Measurements from ENCODE around the gene TBCK. TPM values are rescaled to one million over a fixed set of nuclear protein-coding genes. Genes with fewer than 3 reads are reported as not detected.

Gene TBCK
- total RNA-seq, 2 experiments from 2014 or later, result 38.2 to 46.2 TPM

GRCh38 chr4:106208481-106209460, 107.2 kb downstream of the TBCK start:
- H3K27me3 Mint-ChIP-seq, result no peaks in the 10 kb centered on the region
- DNase-seq (no peak), ATAC-seq (ENCODE audit: low read depth) (no peak)
- peaks cover 7% of the 10 kb centered on the region for H3K36me3 Mint-ChIP-seq
- POLR2A ChIA-PET, result no interaction called here
- H3K27ac Mint-ChIP-seq, result no peak overlapping the region
- H3K4me3 Mint-ChIP-seq, result no peak overlapping the region
- H3K4me1 Mint-ChIP-seq, result no peaks in the 10 kb centered on the region
- H3K9me3 Mint-ChIP-seq, result no peaks in the 10 kb centered on the region

DNA sequence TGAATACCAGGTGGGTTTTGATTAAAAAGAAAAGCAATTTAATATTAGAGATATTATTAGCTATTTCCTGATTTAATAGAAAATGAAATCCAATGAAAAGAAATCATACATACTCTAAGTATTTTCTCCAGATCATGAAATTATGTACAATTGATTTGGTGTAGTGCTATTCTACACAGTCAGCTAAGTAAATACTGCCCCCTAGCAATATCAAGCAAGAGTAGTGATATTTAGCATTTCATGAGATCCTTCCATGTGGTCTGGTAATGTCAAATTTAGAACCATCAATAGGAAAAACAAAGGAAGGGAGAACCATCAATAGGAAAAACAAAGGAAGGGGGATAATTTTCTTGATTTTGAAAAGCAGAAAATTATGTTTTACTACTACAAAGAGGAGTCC, 114.6 kb downstream of the TBCK start:
- no peak for ATAC-seq (ENCODE audit: low read depth)
- no peak overlapping the region for H3K27ac Mint-ChIP-seq
- H3K27me3 Mint-ChIP-seq, result no peaks in the 10 kb centered on the region
- no peaks in the 10 kb centered on the region for H3K9me3 Mint-ChIP-seq
- H3K36me3 Mint-ChIP-seq, result peaks cover 6% of the 10 kb centered on the region
- DNase-seq, result no peak
- H3K4me3 Mint-ChIP-seq, result no peak overlapping the region
- no peaks in the 10 kb centered on the region for H3K4me1 Mint-ChIP-seq
- POLR2A ChIA-PET, result no interaction called here

DNA sequence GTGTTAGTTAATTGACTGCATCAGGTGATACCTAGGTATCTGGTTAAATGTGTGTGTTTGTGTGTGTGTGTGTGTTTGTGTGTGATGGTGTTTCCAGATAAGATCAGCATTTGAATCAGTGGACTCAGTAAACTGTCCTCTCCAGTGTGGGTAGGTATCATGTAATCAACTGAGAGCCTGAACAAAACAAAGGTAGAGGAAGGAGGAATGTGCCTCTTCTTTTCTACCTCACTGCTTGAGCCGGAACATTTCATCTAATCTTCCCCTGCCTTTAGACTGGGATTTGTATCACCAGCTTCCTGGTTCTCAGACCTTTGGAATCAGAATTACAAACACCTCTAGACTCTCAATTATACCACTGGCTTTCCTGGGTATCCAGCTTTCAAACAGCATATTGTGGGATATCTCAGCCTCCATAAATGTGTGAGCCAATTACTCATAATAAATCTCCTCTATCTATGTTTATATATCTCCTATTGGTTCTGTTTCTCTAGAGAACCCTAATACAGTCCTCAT, 120.5 kb downstream of the TBCK start:
- no peaks in the 10 kb centered on the region for H3K4me1 Mint-ChIP-seq
- H3K4me3 Mint-ChIP-seq, result no peak overlapping the region
- no peak overlapping the region for H3K27ac Mint-ChIP-seq
- no peak for ATAC-seq (ENCODE audit: low read depth)
- H3K27me3 Mint-ChIP-seq, result no peaks in the 10 kb centered on the region
- no peaks in the 10 kb centered on the region for H3K9me3 Mint-ChIP-seq
- peaks cover 22% of the 10 kb centered on the region for H3K36me3 Mint-ChIP-seq
- no peak for DNase-seq
- POLR2A ChIA-PET, result no interaction called here

DNA sequence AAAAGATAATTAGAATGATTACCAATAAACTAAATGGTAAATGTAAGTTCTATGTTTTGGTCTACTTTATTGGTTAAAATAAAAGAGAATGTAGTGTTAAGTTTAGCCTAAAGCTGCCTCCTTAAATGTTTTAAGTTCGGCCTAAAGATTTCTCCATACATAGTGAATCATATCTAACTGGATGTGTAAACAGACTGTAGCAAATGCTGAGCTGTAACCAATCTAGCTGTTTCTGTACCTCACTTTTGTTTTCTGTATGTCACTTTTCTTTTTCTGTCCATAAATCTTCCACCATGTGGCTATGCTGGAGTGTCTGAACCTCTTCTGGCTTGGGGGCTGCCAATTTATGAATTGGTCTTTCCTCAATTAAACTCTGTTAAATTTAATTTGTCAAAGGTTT, 121.2 kb downstream of the TBCK start:
- DNase-seq, result no peak

GRCh38 chr4:106192131-106192530, 123.9 kb downstream of the TBCK start:
- no peaks in the 10 kb centered on the region for H3K27me3 Mint-ChIP-seq
- H3K36me3 Mint-ChIP-seq, result peaks cover 31% of the 10 kb centered on the region
- DNase-seq, result no peak
- H3K4me3 Mint-ChIP-seq, result no peak overlapping the region
- no peak overlapping the region for H3K27ac Mint-ChIP-seq
- H3K4me1 Mint-ChIP-seq, result no peaks in the 10 kb centered on the region
- POLR2A ChIA-PET, result no interaction called here
- no peak for ATAC-seq (ENCODE audit: low read depth)
- H3K9me3 Mint-ChIP-seq, result no peaks in the 10 kb centered on the region

More for the DNA sequence above, 121.2 kb downstream of the TBCK start:
- H3K9me3 Mint-ChIP-seq, result no peaks in the 10 kb centered on the region
- POLR2A ChIA-PET, result no interaction called here
- no peaks in the 10 kb centered on the region for H3K27me3 Mint-ChIP-seq
- H3K4me1 Mint-ChIP-seq, result no peaks in the 10 kb centered on the region
- no peak overlapping the region for H3K27ac Mint-ChIP-seq
- H3K36me3 Mint-ChIP-seq, result peaks cover 23% of the 10 kb centered on the region
- H3K4me3 Mint-ChIP-seq, result no peak overlapping the region
- ATAC-seq (ENCODE audit: low read depth), result no peak

- H3K4me3 Mint-ChIP-seq, result no peak overlapping the region
- H3K27ac Mint-ChIP-seq, result no peak overlapping the region
- H3K4me1 Mint-ChIP-seq, result no peaks in the 10 kb centered on the region
- ATAC-seq (ENCODE audit: low read depth) (no peak), DNase-seq (no peak)
- POLR2A ChIA-PET, result no interaction called here
- peaks cover 6% of the 10 kb centered on the region for H3K9me3 Mint-ChIP-seq
- H3K27me3 Mint-ChIP-seq, result no peaks in the 10 kb centered on the region
- H3K36me3 Mint-ChIP-seq, result peaks cover 52% of the 10 kb centered on the region
Observed at GRCh38 chr4:106186201-106186600, 129.8 kb downstream of the TBCK start.

DNA sequence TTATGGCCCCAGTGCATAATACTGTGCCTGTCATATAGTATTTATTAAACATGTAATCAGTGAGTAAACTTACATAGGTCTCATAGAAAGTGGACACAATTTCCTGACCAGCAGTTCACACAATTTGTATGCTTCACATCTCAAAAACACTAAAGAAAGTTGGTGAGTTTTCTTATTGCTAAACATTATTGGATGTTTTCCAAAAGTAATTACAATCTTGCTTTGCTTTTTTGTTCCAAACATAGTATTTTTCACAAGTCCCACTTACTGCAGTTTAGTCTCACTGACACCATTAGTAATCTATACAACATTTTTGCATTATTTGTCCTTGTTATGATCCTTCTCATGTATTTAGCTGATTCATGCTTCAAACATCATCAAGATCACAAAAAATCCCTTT, 132.5 kb downstream of the TBCK start:
- DNase-seq, result no peak
- Mint-ChIP-seq H3K27me3 (no peaks in the 10 kb centered on the region), H3K9me3 (peaks cover 12% of the 10 kb centered on the region), H3K27ac (no peak overlapping the region), H3K4me3 (no peak overlapping the region), H3K4me1 (no peaks in the 10 kb centered on the region), H3K36me3 (peaks cover 47% of the 10 kb centered on the region)
- POLR2A ChIA-PET, result no interaction called here
- ATAC-seq (ENCODE audit: low read depth), result no peak

DNA sequence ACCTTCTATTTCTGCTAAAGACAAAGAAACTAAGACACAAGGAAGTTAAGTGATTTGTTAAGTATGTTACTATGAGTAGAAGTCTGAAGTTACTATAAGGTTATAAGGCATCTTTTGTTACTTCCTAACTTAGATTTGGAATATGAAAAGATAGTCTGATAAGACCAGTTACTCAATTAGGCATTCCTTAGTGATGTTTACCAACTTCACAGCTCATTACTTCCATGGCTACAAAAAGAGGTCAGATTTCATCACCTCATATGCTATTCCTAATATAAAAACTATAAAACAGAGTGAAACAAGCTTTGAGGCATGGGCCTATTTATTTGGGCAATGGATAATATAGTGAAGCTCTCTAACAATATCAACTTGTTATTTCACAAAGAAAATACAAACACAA, 143.1 kb downstream of the TBCK start:
- Mint-ChIP-seq H3K4me1 (peaks cover 2% of the 10 kb centered on the region), H3K27me3 (no peaks in the 10 kb centered on the region), H3K4me3 (no peak overlapping the region), H3K9me3 (no peaks in the 10 kb centered on the region), H3K27ac (no peak overlapping the region), H3K36me3 (peaks cover 6% of the 10 kb centered on the region)
- ATAC-seq (ENCODE audit: low read depth) (no peak), DNase-seq (no peak)
- POLR2A ChIA-PET, result no interaction called here

DNA sequence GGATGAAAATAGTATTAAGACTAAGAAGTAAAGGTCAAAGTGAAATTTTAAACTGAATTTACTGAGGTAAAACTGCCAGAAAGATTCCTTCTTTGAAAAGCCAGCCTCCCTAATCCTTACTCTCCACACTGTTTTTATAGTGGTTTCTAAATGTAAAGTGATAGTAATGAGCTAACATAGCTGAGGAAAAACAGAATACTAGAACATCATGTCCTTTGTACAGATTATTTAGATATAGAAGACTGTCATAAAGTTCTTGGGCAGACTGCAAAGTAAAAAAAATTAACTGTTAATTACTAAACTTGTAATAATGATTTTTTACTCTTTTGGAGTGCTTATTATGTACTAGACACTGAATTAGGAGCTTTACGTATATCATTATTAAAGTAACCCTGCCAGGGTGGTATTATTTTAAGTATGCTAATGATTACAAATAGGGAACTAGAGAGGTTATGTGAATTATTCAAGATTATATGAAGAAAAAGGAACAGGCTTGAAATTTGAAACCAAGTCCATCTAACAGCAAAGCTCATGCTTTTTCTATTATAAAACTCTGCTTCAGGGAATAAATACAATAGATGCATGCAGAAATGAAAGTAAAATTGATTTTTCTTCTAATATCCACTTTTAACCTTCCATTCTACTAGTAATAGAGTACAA, 150.5 kb downstream of the TBCK start:
- POLR2A ChIA-PET, result no interaction called here
- H3K36me3 Mint-ChIP-seq, result peaks cover 29% of the 10 kb centered on the region
- ATAC-seq (ENCODE audit: low read depth), result no peak
- no peak for DNase-seq
- no peak overlapping the region for H3K4me3 Mint-ChIP-seq
- peaks cover 5% of the 10 kb centered on the region for H3K9me3 Mint-ChIP-seq
- H3K27ac Mint-ChIP-seq, result no peak overlapping the region
- H3K27me3 Mint-ChIP-seq, result no peaks in the 10 kb centered on the region
- H3K4me1 Mint-ChIP-seq, result no peaks in the 10 kb centered on the region

DNA sequence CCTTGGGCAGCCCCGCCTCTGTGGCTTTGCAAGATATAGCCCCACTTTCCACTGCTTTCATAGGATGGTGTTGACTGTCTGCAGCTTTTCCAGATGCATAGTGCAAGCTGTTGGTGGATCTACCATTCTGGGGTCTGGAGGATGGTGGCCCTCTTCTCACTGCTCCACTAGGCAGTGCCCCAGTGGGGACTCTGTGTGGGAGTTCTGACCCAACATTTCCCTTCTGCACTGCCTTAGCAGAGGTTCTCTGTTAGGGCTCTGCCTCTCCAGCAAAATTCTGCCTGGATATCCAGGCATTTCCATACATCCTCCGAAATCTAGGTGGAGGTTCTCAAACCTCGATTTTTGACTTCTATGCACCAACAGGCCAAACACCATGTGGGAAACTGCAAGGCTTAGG, 153.7 kb downstream of the TBCK start:
- ATAC-seq (ENCODE audit: low read depth) (no peak), DNase-seq (no peak)
- Mint-ChIP-seq H3K4me3 (no peak overlapping the region), H3K9me3 (peaks cover 7% of the 10 kb centered on the region), H3K36me3 (peaks cover 39% of the 10 kb centered on the region), H3K27ac (no peak overlapping the region), H3K4me1 (no peaks in the 10 kb centered on the region), H3K27me3 (no peaks in the 10 kb centered on the region)
- POLR2A ChIA-PET, result no interaction called here

- H3K9me3 Mint-ChIP-seq, result peaks cover 9% of the 10 kb centered on the region
- POLR2A ChIA-PET, result no interaction called here
- H3K27me3 Mint-ChIP-seq, result no peaks in the 10 kb centered on the region
- H3K4me3 Mint-ChIP-seq, result no peak overlapping the region
- peaks cover 49% of the 10 kb centered on the region for H3K36me3 Mint-ChIP-seq
- H3K27ac Mint-ChIP-seq, result no peak overlapping the region
- ATAC-seq (ENCODE audit: low read depth), result no peak
- H3K4me1 Mint-ChIP-seq, result no peaks in the 10 kb centered on the region
- DNase-seq, result no peak
Observed at GRCh38 chr4:106160560-106160959, 155.4 kb downstream of the TBCK start.

DNA sequence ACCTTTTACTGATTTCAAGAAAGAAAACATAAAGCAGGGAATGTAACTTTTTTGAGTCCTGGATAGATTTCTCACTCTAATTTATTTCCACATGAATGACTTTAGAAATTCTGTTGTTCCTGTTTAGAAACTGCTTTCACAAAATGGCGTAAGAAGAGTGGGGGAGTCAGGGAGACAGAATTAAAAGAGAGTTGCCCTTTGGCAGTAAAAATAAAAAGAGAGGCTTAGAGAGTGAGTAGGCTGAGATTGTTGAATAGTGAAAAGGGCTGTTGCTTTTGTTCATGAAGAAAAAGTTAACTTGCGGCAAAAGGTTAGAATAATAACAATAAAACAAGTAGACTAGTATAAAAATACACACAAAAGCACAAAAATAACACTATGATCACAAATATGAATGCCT, 166.1 kb downstream of the TBCK start:
- Mint-ChIP-seq H3K27ac (no peak overlapping the region), H3K36me3 (peaks cover 35% of the 10 kb centered on the region), H3K9me3 (peaks cover 28% of the 10 kb centered on the region), H3K4me3 (no peak overlapping the region), H3K4me1 (no peaks in the 10 kb centered on the region), H3K27me3 (no peaks in the 10 kb centered on the region)
- ATAC-seq (ENCODE audit: low read depth), result no peak
- DNase-seq, result no peak
- POLR2A ChIA-PET, result no interaction called here

- ATAC-seq (ENCODE audit: low read depth) (no peak), DNase-seq (no peak)
- POLR2A ChIA-PET, result no interaction called here
- Mint-ChIP-seq H3K27me3 (no peaks in the 10 kb centered on the region), H3K9me3 (peaks cover 27% of the 10 kb centered on the region), H3K36me3 (peaks cover 38% of the 10 kb centered on the region), H3K27ac (no peak overlapping the region), H3K4me1 (no peaks in the 10 kb centered on the region), H3K4me3 (no peak overlapping the region)
Observed at GRCh38 chr4:106149026-106149425, 167.0 kb downstream of the TBCK start.

- no peak for ATAC-seq (ENCODE audit: low read depth)
- DNase-seq, result no peak
- H3K36me3 Mint-ChIP-seq, result peaks cover 20% of the 10 kb centered on the region
- no peaks in the 10 kb centered on the region for H3K27me3 Mint-ChIP-seq
- no peak overlapping the region for H3K4me3 Mint-ChIP-seq
- peaks cover 12% of the 10 kb centered on the region for H3K9me3 Mint-ChIP-seq
- POLR2A ChIA-PET, result no interaction called here
- no peak overlapping the region for H3K27ac Mint-ChIP-seq
- no peaks in the 10 kb centered on the region for H3K4me1 Mint-ChIP-seq
Observed at GRCh38 chr4:106142616-106143127, 173.3 kb downstream of the TBCK start.
